ENCODE data around the gene PDIA5. TPM values are rescaled to one million over a fixed set of nuclear protein-coding genes. Genes with fewer than 3 reads are reported as not detected.

Gene PDIA5
- total and polyA plus RNA-seq, 2 of the 4 experiments (the other 2 are of a cell fraction), result 19.4 to 42.0 TPM

DNA sequence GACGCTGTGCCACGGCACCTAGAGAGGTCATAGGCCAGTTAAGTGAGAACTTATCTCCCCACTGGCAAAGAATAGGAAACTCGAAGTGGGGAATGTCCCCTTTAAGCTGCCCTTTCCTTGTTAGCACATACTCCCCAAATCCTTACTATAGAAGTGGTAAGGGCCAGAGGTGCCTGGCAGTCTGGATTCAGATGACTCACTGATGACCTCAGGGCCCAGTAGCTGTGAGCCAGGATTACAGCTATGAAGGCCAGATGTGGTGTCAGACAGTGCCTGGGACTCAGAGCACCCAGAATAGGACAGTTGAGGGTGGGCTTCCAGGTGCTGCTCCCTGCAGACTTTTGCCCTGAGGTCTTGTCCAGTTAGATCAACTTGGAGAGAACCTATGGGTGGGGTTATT lies 37.7 kb downstream of the PDIA5 start:
- ChIA-PET POLR2A (ENCODE audit: unreplicated experiment) (no interaction called here), CTCF (no interaction called here)
- H3K36me3 ChIP-seq (ENCODE audit: control insufficient read depth, insufficient read depth, low read length), result peaks cover 33% of the 10 kb centered on the region
- no peak overlapping the region for H4K91ac ChIP-seq (ENCODE audit: insufficient read depth, low read depth, low read length)
- no peak overlapping the region for H3K9ac ChIP-seq (ENCODE audit: low read depth, low read length)
- no peak overlapping the region for H3K14ac ChIP-seq (replicated peaks; ENCODE audit: low read depth, low read length)
- H2BK120ac ChIP-seq (ENCODE audit: low read depth, low read length), result no peak overlapping the region
- peak; percentile 97 for ATAC-seq (ENCODE audit: low read depth)
- dilution Hi-C loops (cut with HindIII; ENCODE audit: low sequenced_read_pairs, unreplicated experiment), result no loop called here
- H4K8ac ChIP-seq (ENCODE audit: low read depth in 2 of 2, low read length in 2 of 2), result no peak overlapping the region
- DNase-seq, result peak; percentile 86
- H4K20me1 ChIP-seq (ENCODE audit: insufficient read depth, low read length), result peaks cover 41% of the 10 kb centered on the region
- no peak for TF ChIP-seq RAD21 (IDR thresholded peaks at IDR 0.05; ENCODE audit: low read length)
- TF ChIP-seq RCOR1 (IDR thresholded peaks at IDR 0.05; ENCODE audit: insufficient replicate concordance, low read length), result no peak
- TF ChIP-seq, protein P1, sequence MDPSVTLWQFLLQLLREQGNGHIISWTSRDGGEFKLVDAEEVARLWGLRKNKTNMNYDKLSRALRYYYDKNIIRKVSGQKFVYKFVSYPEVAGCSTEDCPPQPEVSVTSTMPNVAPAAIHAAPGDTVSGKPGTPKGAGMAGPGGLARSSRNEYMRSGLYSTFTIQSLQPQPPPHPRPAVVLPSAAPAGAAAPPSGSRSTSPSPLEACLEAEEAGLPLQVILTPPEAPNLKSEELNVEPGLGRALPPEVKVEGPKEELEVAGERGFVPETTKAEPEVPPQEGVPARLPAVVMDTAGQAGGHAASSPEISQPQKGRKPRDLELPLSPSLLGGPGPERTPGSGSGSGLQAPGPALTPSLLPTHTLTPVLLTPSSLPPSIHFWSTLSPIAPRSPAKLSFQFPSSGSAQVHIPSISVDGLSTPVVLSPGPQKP (IDR thresholded peaks at IDR 0.05; ENCODE audit: borderline replicate concordance, low read depth, low read length), result no peak
- no peak for TF ChIP-seq SMC3 (IDR thresholded peaks at IDR 0.05; ENCODE audit: low read depth, low read length)
- TF ChIP-seq CEBPB (IDR thresholded peaks at IDR 0.05; ENCODE audit: low read depth, low read length), result peak; percentile 30; the same call in 1 of the 2 replicates
- TF ChIP-seq MXI1 (IDR thresholded peaks at IDR 0.05; ENCODE audit: borderline replicate concordance, low read depth, low read length), result no peak
- TF ChIP-seq BHLHE40 (IDR thresholded peaks at IDR 0.05; ENCODE audit: low read depth, low read length), result no peak
- peak; percentile 83 for TF ChIP-seq FOS (IDR thresholded peaks at IDR 0.05; ENCODE audit: low read depth, low read length)
- no peak overlapping the region for H3K4me2 ChIP-seq (ENCODE audit: low read depth, low read length)
- peaks cover 5% of the 10 kb centered on the region for H3K4me1 ChIP-seq (ENCODE audit: control insufficient read depth, insufficient read depth, low read length)
- WGBS, 2 experiments (ENCODE audit: extremely low coverage in 2 of 2, insufficient read length in 1 of 2), result no CpG with 5 or more reads among the region's 3 CpGs
- H2BK20ac ChIP-seq (ENCODE audit: low read depth, low read length), result no peak overlapping the region
- H2AK9ac ChIP-seq (replicated peaks; ENCODE audit: low read depth, low read length, poor library complexity), result no peak overlapping the region
- H2AFZ ChIP-seq (replicated peaks; ENCODE audit: low read length, poor library complexity), result no peak overlapping the region
- no peak overlapping the region for H3K27ac ChIP-seq (ENCODE audit: insufficient read depth, low read length)
- no peak overlapping the region for H2BK15ac ChIP-seq (ENCODE audit: low read depth, low read length)
- H3K9me1 ChIP-seq (ENCODE audit: insufficient read depth, low read length), result peaks cover 30% of the 10 kb centered on the region
- no peaks in the 10 kb centered on the region for H3K27me3 ChIP-seq (ENCODE audit: control insufficient read depth, insufficient read depth, low read length)
- intact Hi-C loops (cut with micrococcal nuclease), result no loop called here
- in situ Hi-C loops (cut with MboI; ENCODE audit: low sequenced_read_pairs), result no loop called here
- no peak overlapping the region for H2AK5ac ChIP-seq (ENCODE audit: low read depth, low read length)
- no peak overlapping the region for H4K5ac ChIP-seq (ENCODE audit: low read depth, low read length)
- no peaks in the 10 kb centered on the region for H3K9me3 ChIP-seq (ENCODE audit: control insufficient read depth, insufficient read depth, low read length)
- no peak overlapping the region for H2BK5ac ChIP-seq (ENCODE audit: low read depth, low read length, poor library complexity, severe bottlenecking)
- no peak overlapping the region for H3K56ac ChIP-seq (ENCODE audit: extremely low read depth, insufficient read depth, low read length)
- H3K23ac ChIP-seq (ENCODE audit: low read depth, low read length), result no peak overlapping the region
- BruUV-seq (replicated peaks), result no TSS peak
- no peak overlapping the region for H3K4me3 ChIP-seq (ENCODE audit: insufficient read depth, low read depth, low read length)
- peaks cover 5 to 8% of the 10 kb centered on the region in 2 experiments for H3K79me1 ChIP-seq (ENCODE audit: low read depth in 1 of 2, low read length in 2 of 2)
- peak overlapping the region; percentile 24; the same call in 1 of the 2 replicates for H3K4ac ChIP-seq (ENCODE audit: low read depth, low read length)
- H3K18ac ChIP-seq (ENCODE audit: low read depth, low read length), result no peak overlapping the region
